HG02970 (cell line): ENCODE data around the gene DGKI.
"Not testable (repeated sequence)": the region's sequence is repeated elsewhere in the genome, so short reads cannot be mapped to it uniquely, and the experiment has no call there.

Source experiments
- ATAC-seq: cut with Tn5 transposase; IDR thresholded peaks from one replicate; pipeline ENCODE4 v1.9.1; 2021; ENCODE audit warnings: mild to moderate bottlenecking, moderate library complexity, moderate number of reproducible peaks; ENCODE audit not compliant: unreplicated experiment, low FRiP score

The DGKI gene

GRCh38 chr7:137836541-137836940, 10.2 kb downstream of the DGKI start:
- ATAC-seq = no peak

- ATAC-seq = no peak
These were observed 10.7 kb downstream of the DGKI start for GRCh38 chr7:137836113-137836509.

- ATAC-seq = no peak
These were observed 11.2 kb downstream of the DGKI start for GRCh38 chr7:137835486-137836112.

- no peak for ATAC-seq
These were observed 12.2 kb downstream of the DGKI start for GRCh38 chr7:137834552-137834951.

GRCh38 chr7:137832990-137833389, 13.8 kb downstream of the DGKI start:
- not testable (repeated sequence) for ATAC-seq

GRCh38 chr7:137832382-137832781, 14.4 kb downstream of the DGKI start:
- no peak for ATAC-seq

- ATAC-seq = not testable (repeated sequence)
These were observed 15.2 kb downstream of the DGKI start for GRCh38 chr7:137831555-137831954.

- ATAC-seq = no peak
These were observed 17.3 kb downstream of the DGKI start for GRCh38 chr7:137829337-137829992.

- no peak for ATAC-seq
These were observed 18.3 kb downstream of the DGKI start for GRCh38 chr7:137828456-137828855.

- no peak for ATAC-seq
These were observed 21.3 kb downstream of the DGKI start for GRCh38 chr7:137825489-137825888.

- ATAC-seq = no peak
These were observed 25.9 kb downstream of the DGKI start for GRCh38 chr7:137820677-137821420.

GRCh38 chr7:137820156-137820555, 26.6 kb downstream of the DGKI start:
- no peak for ATAC-seq

- ATAC-seq = no peak
These were observed 28.7 kb downstream of the DGKI start for GRCh38 chr7:137818036-137818435.

GRCh38 chr7:137816696-137817320, 30.0 kb downstream of the DGKI start:
- no peak for ATAC-seq

GRCh38 chr7:137813541-137813940, 33.2 kb downstream of the DGKI start:
- no peak for ATAC-seq

- no peak for ATAC-seq
These were observed 36.5 kb downstream of the DGKI start for GRCh38 chr7:137810248-137810647.

GRCh38 chr7:137804836-137805235, 41.9 kb downstream of the DGKI start:
- ATAC-seq = no peak

GRCh38 chr7:137801491-137801890, 45.3 kb downstream of the DGKI start:
- no peak for ATAC-seq

- ATAC-seq = no peak
These were observed 45.8 kb downstream of the DGKI start for GRCh38 chr7:137801003-137801402.

GRCh38 chr7:137798073-137798763, 48.6 kb downstream of the DGKI start:
- peak; percentile 80 for ATAC-seq

- no peak for ATAC-seq
These were observed 51.6 kb downstream of the DGKI start for GRCh38 chr7:137795211-137795610.
